Measurements from ENCODE around the gene ZBTB40.

GRCh38 chr1:22406722-22407495 is 44.7 kb upstream of the ZBTB40 start:
- TF ChIP-seq CTCF (IDR thresholded peaks at IDR 0.05 in 8 of 11, conservative IDR thresholded peaks at IDR 0.05 in 3 of 11) (no peak), POLR2AphosphoS5 (IDR thresholded peaks at IDR 0.05) (no peak)

Data from spleen (tissue), 7 donors.